Heart right ventricle (tissue), 16 donors: ENCODE measurements around the gene MFNG. TPM values are rescaled to one million over a fixed set of nuclear protein-coding genes. Genes with fewer than 3 reads are reported as not detected.

Source experiments
- ATAC-seq, 8 donors: fragments of 200-7000 bp; cut with Tn5 transposase; one replicate each; pipeline ENCODE4 v1.9.1; 2020; ENCODE audit warnings: mild to moderate bottlenecking in 8 of 8, moderate library complexity in 8 of 8, moderate number of reproducible peaks in 1 of 8
- DNase-seq, 2 donors: peaks; one replicate each; pipeline ENCODE4 v3.0.0-alpha.2; 2020
- H3K27ac ChIP-seq, 10 donors: fragments of 200-600 bp; sonication (generic) in 2 of 10; one replicate each; pipeline versions ENCODE4 v1.5.0 to v1.8.0; 2020 to 2022; ENCODE audit warnings: mild to moderate bottlenecking in 3 of 10
- H3K27me3 ChIP-seq, 7 donors: fragments of 200-600 bp; one replicate each; pipeline ENCODE4 v1.8.0; 2021 to 2022; ENCODE audit warnings: mild to moderate bottlenecking in 2 of 7
- H3K36me3 ChIP-seq, 9 donors: fragments of 200-600 bp; sonication (generic) in 1 of 9; one replicate each; pipeline versions ENCODE4 v1.5.0 to v1.8.0; 2020 to 2022; ENCODE audit warnings: mild to moderate bottlenecking in 2 of 9
- H3K4me1 ChIP-seq, 9 donors: fragments of 200-600 bp; sonication (generic) in 1 of 9; one replicate each; pipeline versions ENCODE4 v1.5.0 to v1.8.0; 2020 to 2022; ENCODE audit warnings: mild to moderate bottlenecking in 4 of 9
- H3K4me3 ChIP-seq, 10 donors: fragments of 200-600 bp; sonication (generic) in 2 of 10; one replicate each; pipeline versions ENCODE4 v1.5.0 to v1.8.0; 2020 to 2022; ENCODE audit warnings: mild to moderate bottlenecking in 7 of 10, moderate library complexity in 2 of 10
- H3K9me3 ChIP-seq, 11 donors: fragments of 200-600 bp in 10 of 11; sonication (generic) in 2 of 11; one replicate each; pipeline versions ENCODE4 v1.5.0 to v1.8.0; 2013 to 2022; ENCODE audit warnings: mild to moderate bottlenecking in 2 of 11, control low read depth in 1 of 11, moderate library complexity in 1 of 11
- CTCF ChIP-seq, 9 donors: fragments of 200-600 bp; sonication (generic) in 2 of 9; IDR thresholded peaks; one replicate each; pipeline versions ENCODE4 v1.5.0 to v1.8.0; 2021 to 2022; ENCODE audit warnings: antibody characterized with exemption in 9 of 9, mild to moderate bottlenecking in 5 of 9, moderate library complexity in 1 of 9
- WGBS, 2 donors: extraction: QIAGEN DNeasy Blood & Tissue Kit; methylation state at CpG; one replicate each; pipeline ENCODE4 v1.1.7; 2013; ENCODE audit warnings: inconsistent platforms in 1 of 2; 5-methylcytosine and 5-hydroxymethylcytosine counted together
- intact Hi-C, 10 donors: fragments of 100-400 bp; cut with DNase I; formaldehyde crosslinking; loops; one replicate each; pipeline versions ENCODE4 v1.11.1 to v1.14.2; 2022
- polyA plus RNA-seq, 2 donors: library from polyadenylated mRNA; stranded (reverse); fragments of 200-250 nt; gene quantifications; one replicate each; pipeline ENCODE4 v1.2.3, GENCODE V29; 2013
- total RNA-seq, 10 donors: library from RNA; stranded (reverse); fragmentation: NEBNext Ultra II Directional in 3 of 10; extraction: Animal tissue kit (Norgen Biotek cat#: 25700) in 3 of 10; gene quantifications; one replicate each; pipeline versions ENCODE4 v1.2.1 to v1.2.4, GENCODE V29; 2021 to 2023
- donor health status: Arrhythmogenic right ventricular cardiomyopathy.
- donor health status: ischemic (EF 13 %, LVEDD 7.1; RV severe dilation, severe dysfunction).
- donor health status: healthy with polysubstance abuse.
- donor health status: DM: no; HTN: yes; CAD: no.
- donor health status: DM: no; HTN: no; CAD: no.
- donor health status: ischemic (EF 25% LVEDD 6.9; RV normal size, moderate dysfunction).
- donor health status: ischemic (EF 25% LVEDD 5.7; RV mildly dilated, moderate dysfunction).
- donor health status: healthy.
- donor health status: DM: yes; HTN: yes; CAD: no.
- donor health status: Ischemic cardiomyopathy.
- donor health status: ischemic (EF 35%, LVEDD 5.7; RV mildly dilated, moderate dysfunction).
- donor health status: nonischemic (EF 11% LVEDD 7.7; RV severe dilation, severe dysfunction).
- donor health status: DM: yes; HTN: yes; CAD: no.
- donor health status: PGD.
- donor health status: ischemic (EF 29% LVEDD 5.4; RV normal size, mild dysfunction).
- donor health status: nonischemic (EF 23%, LVEDD 6.1; RV moderate dilation, normal function).

Gene MFNG
- total and polyA plus RNA-seq, 12 donors: 5.1 to 19.4 (median 8.8) TPM

- DNase-seq: no peak
- Histone ChIP-seq H3K36me3 (no peaks in the 10 kb centered on the region), H3K27me3 (peaks cover 0 to 64% (median 29%) of the 10 kb centered on the region in 7 donors), H3K4me1 (no peaks in the 10 kb centered on the region), H3K27ac (no peak overlapping the region), H3K4me3 (no peak overlapping the region), H3K9me3 (peaks cover 0 to 12% (median 3%) of the 10 kb centered on the region in 11 donors)
- ATAC-seq: no peak
- TF ChIP-seq CTCF (IDR thresholded peaks at IDR 0.05): no peak
- intact Hi-C loops: no loop called here
- WGBS, 2 donors: 88 to 89% methylated on average over 7 of the region's 7 CpGs
These were observed 43.1 kb downstream of the MFNG start for GRCh38 chr22:37443086-37443485.

GRCh38 chr22:37442537-37442936, 43.6 kb downstream of the MFNG start:
- Histone ChIP-seq H3K9me3 (peaks cover 0 to 12% (median 3%) of the 10 kb centered on the region in 11 donors), H3K4me1 (no peaks in the 10 kb centered on the region), H3K27me3 (peaks cover 0 to 61% (median 23%) of the 10 kb centered on the region in 7 donors), H3K27ac (no peak overlapping the region), H3K36me3 (no peaks in the 10 kb centered on the region), H3K4me3 (no peak overlapping the region)
- DNase-seq: no peak
- 77 to 78% methylated on average over 2 of the region's 2 CpGs for WGBS, 2 donors
- ATAC-seq: no peak
- no peak for TF ChIP-seq CTCF (IDR thresholded peaks at IDR 0.05)
- intact Hi-C loops: no loop called here

- 45 to 46% methylated on average over 8 of the region's 8 CpGs for WGBS, 2 donors
- Histone ChIP-seq H3K4me1 (no peaks in the 10 kb centered on the region), H3K36me3 (no peaks in the 10 kb centered on the region), H3K27ac (no peak overlapping the region), H3K4me3 (no peak overlapping the region), H3K9me3 (peaks cover 0 to 12% (median 3%) of the 10 kb centered on the region in 11 donors), H3K27me3 (peaks cover 0 to 57% (median 19%) of the 10 kb centered on the region in 7 donors)
- TF ChIP-seq CTCF (IDR thresholded peaks at IDR 0.05): no peak
- ATAC-seq (no peak), DNase-seq (no peak)
- intact Hi-C loops: no loop called here
These were observed 44.0 kb downstream of the MFNG start for GRCh38 chr22:37442135-37442534.

GRCh38 chr22:37440875-37441274, 45.3 kb downstream of the MFNG start:
- peaks cover 0 to 46% (median 13%) of the 10 kb centered on the region in 7 donors for H3K27me3 ChIP-seq
- ATAC-seq (no peak), DNase-seq (no peak)
- H3K4me1 ChIP-seq: no peaks in the 10 kb centered on the region
- H3K36me3 ChIP-seq: no peaks in the 10 kb centered on the region
- no peak overlapping the region for H3K4me3 ChIP-seq
- H3K27ac ChIP-seq: no peak overlapping the region
- peaks cover 0 to 15% (median 3%) of the 10 kb centered on the region in 11 donors for H3K9me3 ChIP-seq
- no peak for TF ChIP-seq CTCF (IDR thresholded peaks at IDR 0.05)
- 84 to 86% methylated on average over 4 of the region's 4 CpGs for WGBS, 2 donors
- intact Hi-C loops: no loop called here
